GM12891 (cell line): ENCODE results near the gene PNPLA6.

Experiments used
- POLR2A ChIP-seq: IDR thresholded peaks from 2 replicates; pipeline ENCODE4 v1.6.1; 2011; ENCODE audit warnings: low read depth, low read length, control low read depth
- POLR2AphosphoS5 ChIP-seq: IDR thresholded peaks from 2 replicates; pipeline ENCODE4 v1.6.1; 2011; ENCODE audit warnings: low read depth, low read length, control low read depth
- TAF1 ChIP-seq: IDR thresholded peaks from 2 replicates; pipeline ENCODE4 v1.6.1; 2011; ENCODE audit warnings: low read depth, low read length, control low read depth

GRCh38 chr19:7534531-7535046 lies 928 bp upstream of the PNPLA6 start:
- no peak for TF ChIP-seq POLR2A
- TF ChIP-seq POLR2AphosphoS5: no peak
- TF ChIP-seq TAF1: no peak
